Breast epithelium (tissue), 4 donors: ENCODE results near the gene LRRC8C. TPM values are rescaled to one million over a fixed set of nuclear protein-coding genes. Genes with fewer than 3 reads are reported as not detected.

Experiments
- DNase-seq, 2 donors: peaks; one replicate each; pipeline ENCODE4 v3.0.0-alpha.2; 2019; ENCODE audit warnings: low spot score in 2 of 2
- H3K27ac ChIP-seq, 2 donors: fragments of 200-600 bp; sonication (generic) in 1 of 2; one replicate each; pipeline ENCODE4 v1.5.1; 2016 to 2019; ENCODE audit warnings: mild to moderate bottlenecking in 1 of 2
- H3K27me3 ChIP-seq, 2 donors: fragments of 200-600 bp; sonication (generic) in 1 of 2; one replicate each; pipeline versions ENCODE4 v1.5.1 to v1.6.0; 2017 to 2019; ENCODE audit warnings: control low read depth in 1 of 2, mild to moderate bottlenecking in 1 of 2
- H3K36me3 ChIP-seq: fragments of 200-600 bp; one replicate; pipeline ENCODE4 v1.5.1; 2019
- H3K4me1 ChIP-seq, 2 donors: fragments of 200-600 bp; sonication (generic); one replicate each; pipeline ENCODE4 v1.5.1; 2016 to 2019; ENCODE audit warnings: control low read depth in 1 of 2
- H3K4me3 ChIP-seq, 3 donors: fragments of 200-600 bp; sonication (generic); 1 replicate in 2 of 3; 2 replicates in 1 of 3; pipeline ENCODE4 v1.5.1; 2016 to 2019; ENCODE audit warnings: mild to moderate bottlenecking in 3 of 3, moderate library complexity in 2 of 3
- H3K9me3 ChIP-seq, 2 donors: fragments of 200-600 bp; sonication (generic) in 1 of 2; one replicate each; pipeline ENCODE4 v1.5.1; 2016 to 2019; ENCODE audit warnings: control low read depth in 1 of 2
- POLR2A ChIP-seq: fragments of 450-650 bp; IDR thresholded peaks from one replicate; pipeline ENCODE4 v1.6.1; 2016; ENCODE audit warnings: antibody characterized with exemption, mild to moderate bottlenecking, moderate library complexity
- POLR2AphosphoS5 ChIP-seq, 3 donors: sonication (generic); formaldehyde crosslinking; IDR thresholded peaks; one replicate each; pipeline ENCODE4 v1.6.1; 2017; ENCODE audit warnings: antibody characterized with exemption in 3 of 3
- intact Hi-C: fragments of 100-400 bp; cut with DNase I; formaldehyde crosslinking; loops from one replicate; pipeline ENCODE4 v1.15.1; 2023; ENCODE audit warnings: low total_unique reads
- total RNA-seq, 3 donors: library from RNA; depleted of rRNA; stranded (reverse); fragments of >200 nt; gene quantifications; one replicate each; pipeline ENCODE4 v1.1.0, GENCODE V29; 2016
- TF ChIP-seq, protein P1 (sequence below), 3 donors: fragments of 450-650 bp; IDR thresholded peaks; one replicate each; pipeline ENCODE4 v1.5.1; 2016 to 2017; ENCODE audit warnings: antibody characterized with exemption in 3 of 3, mild to moderate bottlenecking in 3 of 3, moderate library complexity in 3 of 3

LRRC8C gene
- total RNA-seq, 3 donors from 2014 or later: 10.8 to 14.6 (median 12.9) TPM

DNA sequence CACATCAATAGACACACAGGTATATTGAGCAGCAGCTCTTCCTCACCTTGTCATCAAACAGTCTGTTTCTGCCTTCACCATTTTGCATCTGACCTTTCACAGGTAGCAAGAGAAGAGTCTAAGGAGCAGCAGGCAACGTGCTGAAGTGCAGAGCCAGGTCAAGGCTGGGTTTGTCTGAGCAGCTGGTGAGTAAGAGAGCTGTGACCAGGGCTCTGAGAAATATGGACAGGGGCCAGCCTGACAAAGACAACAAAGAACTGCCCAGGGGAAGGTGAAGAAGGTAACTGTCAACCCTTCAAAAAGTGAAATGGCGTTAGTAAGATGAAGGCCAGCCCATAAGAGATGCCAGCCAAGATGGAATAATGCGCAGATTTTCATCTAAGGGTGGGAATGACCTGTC is 129.0 kb downstream of the LRRC8C start:
- no peak for DNase-seq
- peak overlapping the region in 1 of 3 donors; percentile 50 for H3K4me3 ChIP-seq

DNA sequence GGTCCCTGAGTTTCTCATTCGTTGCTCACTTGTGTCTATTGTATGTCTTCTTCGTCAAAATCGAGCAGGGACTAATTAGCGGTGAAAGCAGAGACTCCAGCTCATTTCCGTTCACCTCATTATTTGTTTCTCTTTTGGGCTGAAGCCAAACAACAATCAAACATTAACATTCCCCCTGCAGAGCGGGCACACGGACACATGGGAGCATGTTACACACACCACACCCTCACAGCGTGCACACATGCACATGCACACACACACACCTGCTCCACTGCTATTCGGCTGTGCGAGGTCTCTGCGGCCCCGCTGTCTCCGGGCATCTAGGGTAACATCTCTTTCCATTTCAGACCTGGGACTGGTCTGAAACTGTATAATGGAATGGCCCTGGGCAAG is 129.5 kb downstream of the LRRC8C start:
- no peaks in the 10 kb centered on the region for H3K9me3 ChIP-seq
- TF ChIP-seq POLR2AphosphoS5 (IDR thresholded peaks at IDR 0.05) (no peak), POLR2A (no peak)
- TF ChIP-seq, protein P1, sequence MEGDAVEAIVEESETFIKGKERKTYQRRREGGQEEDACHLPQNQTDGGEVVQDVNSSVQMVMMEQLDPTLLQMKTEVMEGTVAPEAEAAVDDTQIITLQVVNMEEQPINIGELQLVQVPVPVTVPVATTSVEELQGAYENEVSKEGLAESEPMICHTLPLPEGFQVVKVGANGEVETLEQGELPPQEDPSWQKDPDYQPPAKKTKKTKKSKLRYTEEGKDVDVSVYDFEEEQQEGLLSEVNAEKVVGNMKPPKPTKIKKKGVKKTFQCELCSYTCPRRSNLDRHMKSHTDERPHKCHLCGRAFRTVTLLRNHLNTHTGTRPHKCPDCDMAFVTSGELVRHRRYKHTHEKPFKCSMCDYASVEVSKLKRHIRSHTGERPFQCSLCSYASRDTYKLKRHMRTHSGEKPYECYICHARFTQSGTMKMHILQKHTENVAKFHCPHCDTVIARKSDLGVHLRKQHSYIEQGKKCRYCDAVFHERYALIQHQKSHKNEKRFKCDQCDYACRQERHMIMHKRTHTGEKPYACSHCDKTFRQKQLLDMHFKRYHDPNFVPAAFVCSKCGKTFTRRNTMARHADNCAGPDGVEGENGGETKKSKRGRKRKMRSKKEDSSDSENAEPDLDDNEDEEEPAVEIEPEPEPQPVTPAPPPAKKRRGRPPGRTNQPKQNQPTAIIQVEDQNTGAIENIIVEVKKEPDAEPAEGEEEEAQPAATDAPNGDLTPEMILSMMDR (IDR thresholded peaks at IDR 0.05): no peak
- intact Hi-C loops: no loop called here
- H3K4me3 ChIP-seq: peak overlapping the region; percentile 31 to 65 (median 50)
- no peak for DNase-seq
- H3K4me1 ChIP-seq: no peaks in the 10 kb centered on the region
- H3K27ac ChIP-seq: peak overlapping the region in 1 of 2 donors; percentile 39
- H3K27me3 ChIP-seq: no peaks in the 10 kb centered on the region
- H3K36me3 ChIP-seq: no peaks in the 10 kb centered on the region

More for the DNA sequence above, 129.0 kb downstream of the LRRC8C start:
- no peaks in the 10 kb centered on the region for H3K27me3 ChIP-seq
- no peaks in the 10 kb centered on the region for H3K36me3 ChIP-seq
- peak overlapping the region in 1 of 2 donors; percentile 39 for H3K27ac ChIP-seq
- intact Hi-C loops: no loop called here
- H3K9me3 ChIP-seq: no peaks in the 10 kb centered on the region
- H3K4me1 ChIP-seq: no peaks in the 10 kb centered on the region
- no peak for TF ChIP-seq POLR2AphosphoS5 (IDR thresholded peaks at IDR 0.05)
- TF ChIP-seq, protein P1 (IDR thresholded peaks at IDR 0.05): no peak

DNA sequence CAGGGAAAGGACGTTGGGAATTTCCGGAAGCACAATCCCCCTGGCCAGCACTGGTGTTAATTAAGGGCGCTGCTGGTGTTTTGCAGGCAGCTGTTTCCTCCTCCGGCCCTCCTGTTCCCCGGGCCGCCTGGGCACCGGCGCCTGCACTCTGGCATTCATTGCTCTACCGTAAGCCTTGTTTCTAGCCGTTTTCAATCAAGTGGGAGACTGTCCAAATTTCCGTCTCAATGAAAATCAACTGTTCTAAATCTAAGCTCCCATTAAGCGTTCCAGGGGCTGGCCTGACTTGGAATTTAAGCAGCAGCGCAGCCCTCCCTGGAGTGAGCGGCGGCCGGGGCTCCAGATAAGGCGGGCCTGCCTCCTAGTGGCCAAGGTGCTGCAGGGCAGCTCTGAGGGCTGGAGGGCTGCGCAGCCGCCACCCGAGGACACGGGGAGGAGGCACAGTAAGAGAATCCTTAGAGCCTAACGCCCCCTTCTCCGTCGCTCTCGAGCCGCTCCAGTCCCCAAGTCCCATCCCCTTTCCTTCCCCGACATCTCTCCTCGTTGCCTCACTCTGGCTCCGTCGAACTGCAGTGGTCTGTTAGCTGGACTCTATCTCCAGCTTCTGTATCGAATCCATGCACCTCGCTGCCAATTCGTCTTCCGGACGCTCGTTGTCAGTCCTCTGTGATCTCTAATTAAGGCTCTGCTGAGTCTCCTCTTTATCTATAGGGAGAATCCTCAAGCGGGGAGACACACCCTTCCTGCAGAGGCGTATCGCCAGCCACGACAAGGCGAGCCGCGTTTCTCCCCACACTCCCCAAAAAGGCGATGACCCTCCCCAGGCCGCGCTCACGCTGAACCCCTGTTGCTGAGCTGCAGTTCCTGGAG is 130.1 kb downstream of the LRRC8C start:
- Histone ChIP-seq H3K36me3 (no peaks in the 10 kb centered on the region), H3K9me3 (no peaks in the 10 kb centered on the region), H3K4me1 (no peaks in the 10 kb centered on the region), H3K4me3 (peak overlapping the region; percentile 31 to 65 (median 50)), H3K27ac (peak overlapping the region; percentile 31 to 58), H3K27me3 (no peaks in the 10 kb centered on the region)
- intact Hi-C loops: no loop called here
- peak; percentile 69 to 81 for DNase-seq
- TF ChIP-seq POLR2A (no peak), POLR2AphosphoS5 (IDR thresholded peaks at IDR 0.05) (peak in 2 of 3 donors; percentile 16 to 33)
- TF ChIP-seq, protein P1 (IDR thresholded peaks at IDR 0.05): peak; percentile 88 to 93 (median 90)

DNA sequence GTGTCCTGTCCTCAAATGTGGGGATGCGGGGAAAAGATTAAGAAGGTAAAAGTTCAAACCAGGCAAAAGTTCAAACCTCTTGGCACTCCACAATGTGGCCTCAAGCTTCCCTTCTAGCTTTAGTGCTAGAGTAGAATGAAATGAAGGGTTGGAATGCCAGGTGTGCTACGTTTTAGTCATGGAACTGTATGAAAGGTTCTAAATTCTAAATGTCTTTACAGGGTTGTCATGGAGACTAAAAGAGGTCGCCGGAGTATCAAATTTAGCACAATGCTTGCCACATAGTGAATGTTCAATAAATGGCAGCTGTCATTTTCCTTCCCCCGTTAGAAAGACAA is 130.7 kb downstream of the LRRC8C start:
- TF ChIP-seq POLR2AphosphoS5 (IDR thresholded peaks at IDR 0.05): no peak
- TF ChIP-seq, protein P1 (IDR thresholded peaks at IDR 0.05): no peak
- no peak for TF ChIP-seq POLR2A
- Histone ChIP-seq H3K4me1 (no peaks in the 10 kb centered on the region), H3K36me3 (no peaks in the 10 kb centered on the region), H3K4me3 (peak overlapping the region; percentile 31 to 65 (median 50)), H3K27me3 (no peaks in the 10 kb centered on the region), H3K27ac (peak overlapping the region; percentile 31 to 58), H3K9me3 (no peaks in the 10 kb centered on the region)
- DNase-seq: no peak
- intact Hi-C loops: no loop called here

DNA sequence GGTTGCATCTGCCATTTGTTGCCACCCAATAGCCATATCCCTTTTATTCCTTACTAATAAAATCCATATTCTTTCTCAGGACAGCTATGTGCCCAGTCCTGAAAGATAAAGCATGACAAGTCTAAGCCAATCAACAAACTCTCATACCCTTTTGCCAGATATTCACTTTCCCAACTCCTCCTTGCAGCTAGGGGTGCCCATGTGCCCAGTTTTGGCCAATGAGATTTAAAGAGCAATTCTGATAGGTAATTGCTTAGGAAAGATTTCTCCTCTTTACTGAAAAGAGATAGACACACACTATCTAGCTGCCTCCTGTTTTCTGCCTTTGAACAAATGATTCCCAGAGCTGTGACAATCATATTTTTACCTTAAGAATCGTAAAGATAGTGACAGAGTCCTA is 132.9 kb downstream of the LRRC8C start:
- Histone ChIP-seq H3K4me3 (no peak overlapping the region), H3K27ac (no peak overlapping the region)
- intact Hi-C loops: no loop called here

More for the DNA sequence above, 132.9 kb downstream of the LRRC8C start:
- Histone ChIP-seq H3K27me3 (no peaks in the 10 kb centered on the region), H3K9me3 (no peaks in the 10 kb centered on the region), H3K4me1 (no peaks in the 10 kb centered on the region), H3K36me3 (no peaks in the 10 kb centered on the region)
- no peak for TF ChIP-seq POLR2AphosphoS5 (IDR thresholded peaks at IDR 0.05)
- no peak for TF ChIP-seq POLR2A
- TF ChIP-seq, protein P1 (IDR thresholded peaks at IDR 0.05): no peak
- no peak for DNase-seq
